ENCODE data around the gene TMPRSS13.

TMPRSS13 gene

DNA sequence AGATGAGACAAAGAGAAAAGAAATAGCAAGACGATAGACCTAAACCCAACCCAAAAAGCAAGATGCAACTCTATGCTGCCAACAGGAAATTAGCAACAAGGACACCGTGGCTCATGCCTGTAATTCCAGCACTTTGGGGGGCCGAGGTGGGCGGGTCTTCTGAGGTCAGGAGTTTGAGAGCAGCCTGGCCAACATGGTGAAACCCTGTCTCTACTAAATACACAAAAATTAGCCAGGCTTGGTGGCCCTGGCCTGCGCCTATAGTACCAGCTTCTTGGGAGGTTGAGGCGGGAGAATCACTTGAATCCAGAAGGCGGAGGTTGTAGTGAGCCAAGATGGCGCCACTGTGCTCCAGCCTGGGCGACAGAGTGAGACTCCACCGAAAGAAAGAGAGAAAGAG is 32.7 kb upstream of the TMPRSS13 start:
- TF ChIP-seq, protein P1, sequence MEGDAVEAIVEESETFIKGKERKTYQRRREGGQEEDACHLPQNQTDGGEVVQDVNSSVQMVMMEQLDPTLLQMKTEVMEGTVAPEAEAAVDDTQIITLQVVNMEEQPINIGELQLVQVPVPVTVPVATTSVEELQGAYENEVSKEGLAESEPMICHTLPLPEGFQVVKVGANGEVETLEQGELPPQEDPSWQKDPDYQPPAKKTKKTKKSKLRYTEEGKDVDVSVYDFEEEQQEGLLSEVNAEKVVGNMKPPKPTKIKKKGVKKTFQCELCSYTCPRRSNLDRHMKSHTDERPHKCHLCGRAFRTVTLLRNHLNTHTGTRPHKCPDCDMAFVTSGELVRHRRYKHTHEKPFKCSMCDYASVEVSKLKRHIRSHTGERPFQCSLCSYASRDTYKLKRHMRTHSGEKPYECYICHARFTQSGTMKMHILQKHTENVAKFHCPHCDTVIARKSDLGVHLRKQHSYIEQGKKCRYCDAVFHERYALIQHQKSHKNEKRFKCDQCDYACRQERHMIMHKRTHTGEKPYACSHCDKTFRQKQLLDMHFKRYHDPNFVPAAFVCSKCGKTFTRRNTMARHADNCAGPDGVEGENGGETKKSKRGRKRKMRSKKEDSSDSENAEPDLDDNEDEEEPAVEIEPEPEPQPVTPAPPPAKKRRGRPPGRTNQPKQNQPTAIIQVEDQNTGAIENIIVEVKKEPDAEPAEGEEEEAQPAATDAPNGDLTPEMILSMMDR (IDR thresholded peaks at IDR 0.05): no peak
- TF ChIP-seq ZFX (IDR thresholded peaks at IDR 0.05; ENCODE audit: borderline replicate concordance): no peak
- H3K27ac ChIP-seq: no peak overlapping the region

DNA sequence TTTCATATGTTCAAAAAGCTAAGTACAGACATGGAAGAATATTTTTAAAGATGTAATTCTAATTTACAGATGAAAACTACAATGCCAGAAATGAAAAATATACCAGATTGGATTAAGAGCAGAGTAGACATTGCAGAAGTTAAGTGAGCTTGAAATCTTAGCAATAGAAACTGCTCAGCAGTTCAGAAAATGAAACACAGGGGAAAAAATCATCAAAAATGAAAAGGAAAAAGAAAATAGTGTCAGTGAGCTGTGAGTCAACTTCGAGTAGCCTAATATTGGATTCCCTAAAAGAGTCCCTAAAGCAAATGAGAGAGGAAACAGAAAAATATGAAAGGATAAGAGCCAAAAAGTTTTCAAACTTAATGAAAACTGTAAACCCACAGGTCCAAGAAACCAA is 31.2 kb upstream of the TMPRSS13 start:
- H3K27ac ChIP-seq: no peak overlapping the region
- no peak for TF ChIP-seq ZFX (IDR thresholded peaks at IDR 0.05; ENCODE audit: borderline replicate concordance)
- TF ChIP-seq, protein P1 (IDR thresholded peaks at IDR 0.05): no peak

DNA sequence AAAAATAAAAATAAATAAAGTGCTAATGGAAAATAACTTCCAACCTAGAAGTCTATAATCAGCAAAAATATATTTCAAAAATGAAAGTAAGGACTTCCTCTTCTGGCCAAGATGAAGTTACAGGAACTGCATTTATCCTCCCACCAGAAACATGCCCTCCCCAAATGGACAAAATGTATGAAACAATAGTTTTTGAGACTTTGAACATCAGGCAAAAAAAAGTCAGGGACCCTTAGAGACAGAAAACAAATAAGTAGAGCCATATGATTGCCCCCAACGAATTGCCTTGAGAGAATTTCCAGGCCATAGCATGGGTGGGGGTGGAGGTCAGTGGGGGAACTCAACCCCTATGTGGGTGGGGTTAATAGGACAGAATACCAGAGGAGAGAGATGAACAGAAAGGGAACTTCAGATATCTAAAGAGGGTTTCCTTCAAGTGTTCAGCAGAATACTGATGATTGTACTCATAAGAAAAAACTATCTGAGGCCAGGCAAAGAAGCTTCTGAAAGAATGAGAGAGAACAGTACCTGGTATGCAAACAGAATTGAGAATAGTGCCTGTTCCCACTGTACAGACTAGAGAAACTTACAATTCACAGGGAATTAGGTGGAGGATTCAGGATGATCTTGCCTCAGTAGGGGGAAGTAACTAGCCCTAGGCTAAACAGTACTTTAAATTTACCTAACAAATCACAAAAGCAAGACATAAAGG is 30.4 kb upstream of the TMPRSS13 start:
- no peak overlapping the region for H3K27ac ChIP-seq
- TF ChIP-seq ZFX (IDR thresholded peaks at IDR 0.05; ENCODE audit: borderline replicate concordance): no peak
- TF ChIP-seq, protein P1 (IDR thresholded peaks at IDR 0.05): no peak

DNA sequence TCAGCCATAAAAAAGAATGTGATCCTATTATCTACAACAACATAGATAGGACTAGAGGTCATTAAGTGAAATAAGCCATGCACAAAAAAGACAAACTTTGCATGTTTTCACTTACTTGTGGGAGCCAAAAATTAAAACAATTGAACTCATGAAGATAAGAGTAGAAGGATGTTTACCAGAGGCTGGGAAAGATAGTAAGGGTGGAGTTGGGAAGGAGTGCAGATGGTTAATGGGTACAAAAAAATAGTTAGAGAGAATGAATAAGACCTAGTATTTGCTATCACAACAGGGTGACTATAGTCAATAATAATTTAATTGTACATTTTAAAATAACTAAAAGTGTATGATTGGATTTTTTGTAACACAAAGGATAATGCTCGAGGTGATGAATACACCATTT is 29.7 kb upstream of the TMPRSS13 start:
- no peak overlapping the region for H3K27ac ChIP-seq
- TF ChIP-seq, protein P1 (IDR thresholded peaks at IDR 0.05): no peak
- TF ChIP-seq ZFX (IDR thresholded peaks at IDR 0.05; ENCODE audit: borderline replicate concordance): no peak

DNA sequence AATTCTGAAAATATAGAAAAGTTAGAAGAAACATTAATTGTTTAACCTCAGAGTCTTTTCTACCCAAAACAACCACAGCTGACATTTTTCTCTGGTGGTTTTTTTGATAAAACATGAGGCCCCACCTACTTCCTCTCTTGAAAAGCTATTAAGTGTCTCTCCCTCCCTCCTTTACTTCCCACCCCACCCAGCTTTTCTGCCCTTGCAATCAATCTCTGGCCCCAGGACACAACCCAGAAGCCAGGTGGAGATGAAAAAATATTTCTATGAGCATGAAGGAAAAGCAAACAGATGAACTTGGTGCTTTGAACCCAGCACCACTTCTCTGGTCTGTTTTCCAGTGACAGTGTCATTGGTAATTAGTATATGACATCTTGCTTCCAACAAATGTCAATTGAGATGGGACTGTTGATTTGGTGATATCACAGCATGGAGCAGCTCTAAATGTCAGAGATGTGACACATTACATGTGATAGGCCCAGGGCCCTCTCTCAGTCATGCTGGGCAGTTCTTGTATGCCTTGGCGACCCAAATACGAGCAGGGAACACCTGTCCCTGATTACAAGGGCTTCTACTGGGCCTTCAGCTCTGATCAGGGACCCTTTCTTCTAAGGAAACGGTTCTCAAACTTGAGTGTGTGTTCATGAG is 23.9 kb upstream of the TMPRSS13 start:
- TF ChIP-seq ZFX (IDR thresholded peaks at IDR 0.05; ENCODE audit: borderline replicate concordance): no peak
- TF ChIP-seq, protein P1 (IDR thresholded peaks at IDR 0.05): no peak

DNA sequence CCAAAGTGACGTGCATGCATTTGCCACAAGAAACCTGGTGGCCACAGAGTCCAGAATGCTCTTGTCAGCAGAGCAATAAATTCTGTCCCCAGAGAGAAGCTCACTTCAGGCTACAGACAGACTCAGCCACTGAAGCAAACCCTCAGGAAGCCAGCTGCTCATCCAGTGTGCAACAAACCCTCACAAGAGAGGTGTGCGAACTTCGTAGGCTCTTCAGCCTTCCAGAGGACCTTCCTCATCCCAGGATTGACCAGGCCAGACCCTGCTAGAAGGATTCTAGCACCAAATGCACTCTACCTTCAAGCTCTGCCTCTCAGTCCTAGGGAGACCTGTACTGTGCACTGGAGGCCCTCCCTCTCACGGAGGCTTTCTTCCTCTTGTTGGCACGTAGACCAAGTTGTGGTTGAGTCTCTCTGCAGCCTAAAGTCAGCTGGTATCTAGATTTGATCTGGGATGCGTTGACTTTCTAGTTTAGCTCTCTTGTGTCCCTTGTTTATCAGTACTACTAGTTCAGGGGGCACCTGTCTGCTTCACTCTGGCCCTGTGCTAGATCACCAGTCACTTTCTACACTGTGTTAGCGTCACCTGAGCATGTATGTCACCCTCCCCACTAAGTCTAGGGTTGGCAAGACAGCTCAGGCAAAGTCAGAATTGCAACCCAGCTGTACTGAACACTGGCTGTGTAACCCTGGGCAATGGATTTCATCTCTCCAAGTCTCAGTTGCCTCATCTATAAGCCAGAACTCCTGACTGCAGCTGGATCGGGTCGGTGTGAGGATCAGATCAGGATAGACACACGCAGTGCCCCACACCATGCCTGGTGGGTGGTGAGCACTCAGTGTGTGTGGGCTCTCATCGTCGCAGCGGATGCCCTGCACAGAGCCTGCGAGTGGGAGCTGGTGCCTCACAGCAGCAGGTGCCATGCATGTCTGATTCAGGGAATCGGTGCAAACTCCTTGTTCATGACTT is 22.1 kb upstream of the TMPRSS13 start:
- no peak overlapping the region for H3K27ac ChIP-seq
- no peak for TF ChIP-seq ZFX (IDR thresholded peaks at IDR 0.05; ENCODE audit: borderline replicate concordance)
- TF ChIP-seq, protein P1 (IDR thresholded peaks at IDR 0.05): no peak

More for the DNA sequence above, 23.9 kb upstream of the TMPRSS13 start:
- H3K27ac ChIP-seq: no peak overlapping the region

Measured in 22Rv1 (cell line).